GM12891 (cell line): ENCODE data around the gene KLHL6.
A peak's percentile ranks its signal among the peaks of the same experiment; 100 is the strongest.
"Not testable (repeated sequence)": the region's sequence is repeated elsewhere in the genome, so short reads cannot be mapped to it uniquely, and the experiment has no call there.

Experiments used
- DNase-seq: peaks from one replicate; pipeline ENCODE4 v3.0.0; 2011; ENCODE audit warnings: low spot score; ENCODE audit not compliant: insufficient read length
- FAIRE-seq: peaks from 2 replicates; lab custom pipeline; 2011; peaks lifted over from hg19 to GRCh38; lab: Jason Lieb, UNC
- PAX5 ChIP-seq: IDR thresholded peaks from 2 replicates; pipeline ENCODE4 v1.6.1; 2011; ENCODE audit warnings: low read length, moderate library complexity, mild to moderate bottlenecking; ENCODE audit not compliant: insufficient read depth, severe bottlenecking
- POLR2A ChIP-seq: IDR thresholded peaks from 2 replicates; pipeline ENCODE4 v1.6.1; 2011; ENCODE audit warnings: low read depth, low read length, control low read depth
- POLR2AphosphoS5 ChIP-seq: IDR thresholded peaks from 2 replicates; pipeline ENCODE4 v1.6.1; 2011; ENCODE audit warnings: low read depth, low read length, control low read depth
- POU2F2 ChIP-seq: IDR thresholded peaks from 2 replicates; pipeline ENCODE4 v1.6.1; 2011; ENCODE audit warnings: low read depth, mild to moderate bottlenecking, control low read depth, low read length, moderate library complexity
- SPI1 ChIP-seq: IDR thresholded peaks from 2 replicates; pipeline ENCODE4 v1.6.1; 2011; ENCODE audit warnings: low read depth, low read length, control low read depth
- TAF1 ChIP-seq: IDR thresholded peaks from 2 replicates; pipeline ENCODE4 v1.6.1; 2011; ENCODE audit warnings: low read depth, low read length, control low read depth

Gene KLHL6

GRCh38 chr3:183536238-183536880, 19.1 kb downstream of the KLHL6 start:
- DNase-seq: no peak
- TF ChIP-seq POU2F2 (peak; percentile 88), POLR2A (no peak), TAF1 (no peak), POLR2AphosphoS5 (peak; percentile 33; the same call in 1 of the 2 replicates), PAX5 (no peak), SPI1 (peak; percentile 55)
- peak; percentile 98 for FAIRE-seq

GRCh38 chr3:183534249-183534648, 21.3 kb downstream of the KLHL6 start:
- TF ChIP-seq PAX5 (no peak), POLR2A (no peak), POLR2AphosphoS5 (no peak), SPI1 (no peak), TAF1 (no peak), POU2F2 (no peak)
- no peak for FAIRE-seq
- no peak for DNase-seq

GRCh38 chr3:183533412-183534132, 21.9 kb downstream of the KLHL6 start:
- DNase-seq (no peak), FAIRE-seq (no peak)
- TF ChIP-seq POU2F2 (0 out of 2 replicates have a peak, but pooled peaks have one; percentile 14), PAX5 (no peak), TAF1 (peak; percentile 55; the same call in 1 of the 2 replicates)

GRCh38 chr3:183532620-183533411, 22.7 kb downstream of the KLHL6 start:
- FAIRE-seq: peak; percentile 73
- DNase-seq: no peak
- no peak for TF ChIP-seq PAX5
- TF ChIP-seq POU2F2: no peak
- no peak for TF ChIP-seq POLR2A
- no peak for TF ChIP-seq TAF1
- no peak for TF ChIP-seq POLR2AphosphoS5
- no peak for TF ChIP-seq SPI1

GRCh38 chr3:183529717-183530116, 25.8 kb downstream of the KLHL6 start:
- TF ChIP-seq SPI1: peak; percentile 30; the same call in 1 of the 2 replicates
- TF ChIP-seq POLR2A: no peak

GRCh38 chr3:183529185-183529584, 26.3 kb downstream of the KLHL6 start:
- no peak for DNase-seq
- FAIRE-seq: no peak
- no peak for TF ChIP-seq TAF1
- no peak for TF ChIP-seq POU2F2
- no peak for TF ChIP-seq POLR2A
- no peak for TF ChIP-seq PAX5
- no peak for TF ChIP-seq POLR2AphosphoS5
- no peak for TF ChIP-seq SPI1

More at GRCh38 chr3:183529717-183530116, 25.8 kb downstream of the KLHL6 start:
- DNase-seq: no peak
- no peak for FAIRE-seq

- not testable (repeated sequence) for DNase-seq, FAIRE-seq
These were observed 26.7 kb downstream of the KLHL6 start for GRCh38 chr3:183528758-183529157.

GRCh38 chr3:183527428-183528379, 27.8 kb downstream of the KLHL6 start:
- FAIRE-seq: peak; percentile 76
- TF ChIP-seq POU2F2 (peak; percentile 37; the same call in 1 of the 2 replicates), PAX5 (no peak), SPI1 (peak; percentile 92), POLR2A (no peak), TAF1 (peak; percentile 24; the same call in 1 of the 2 replicates), POLR2AphosphoS5 (no peak)
- DNase-seq: no peak

GRCh38 chr3:183526838-183527427, 28.6 kb downstream of the KLHL6 start:
- FAIRE-seq: no peak
- TF ChIP-seq POLR2AphosphoS5 (no peak), PAX5 (no peak), TAF1 (no peak), POLR2A (no peak), SPI1 (no peak), POU2F2 (no peak)
- no peak for DNase-seq

GRCh38 chr3:183524476-183524875, 31.0 kb downstream of the KLHL6 start:
- TF ChIP-seq POU2F2 (no peak), PAX5 (no peak), SPI1 (no peak), TAF1 (no peak), POLR2A (no peak), POLR2AphosphoS5 (no peak)
- FAIRE-seq: no peak

GRCh38 chr3:183520741-183521556, 34.6 kb downstream of the KLHL6 start:
- DNase-seq, FAIRE-seq: not testable (repeated sequence)

More at GRCh38 chr3:183524476-183524875, 31.0 kb downstream of the KLHL6 start:
- DNase-seq: no peak

GRCh38 chr3:183520295-183520694, 35.2 kb downstream of the KLHL6 start:
- DNase-seq, FAIRE-seq: not testable (repeated sequence)
